GM18520 (cell line): ENCODE results near the gene PDE10A.

Source experiments
- ATAC-seq: cut with Tn5 transposase; IDR thresholded peaks from one replicate; pipeline ENCODE4 v1.9.1; 2021; ENCODE audit not compliant: unreplicated experiment

PDE10A gene

DNA sequence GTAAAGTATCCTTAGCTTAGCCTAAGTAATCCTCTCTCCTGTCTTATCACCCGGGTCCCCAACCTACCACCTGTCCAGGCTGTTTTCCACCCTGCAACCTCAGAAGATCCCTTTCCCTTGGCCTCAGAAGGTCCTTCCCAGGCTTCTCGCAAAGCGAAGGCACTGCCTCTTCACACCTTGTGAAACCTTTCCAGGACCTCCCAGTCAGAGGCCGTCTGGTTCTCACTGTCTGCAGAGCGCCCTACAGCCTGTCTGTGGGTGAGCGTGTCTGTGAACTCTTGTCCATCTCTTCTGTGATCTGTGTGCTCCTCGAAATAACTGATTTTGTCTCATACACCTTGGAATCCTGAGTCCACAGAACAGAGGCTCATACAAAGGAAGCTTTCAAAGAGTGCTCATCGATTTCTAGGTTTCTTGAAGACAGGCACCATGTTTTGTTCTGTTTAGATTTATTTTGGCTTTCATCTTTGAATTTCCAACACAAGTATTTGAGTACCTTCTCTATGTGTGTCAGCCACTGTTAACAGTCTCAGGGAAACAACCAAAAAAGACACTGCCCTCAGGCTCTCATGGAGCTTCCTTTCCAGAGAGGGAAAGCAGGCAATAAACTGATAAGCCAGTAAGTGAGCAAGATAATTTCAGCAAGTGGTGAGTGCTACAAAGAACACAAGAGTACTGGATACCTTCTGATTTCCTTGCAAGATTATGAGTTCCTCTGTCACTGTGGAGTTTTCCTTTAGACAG is 6.3 kb downstream of the PDE10A start:
- no peak for ATAC-seq

DNA sequence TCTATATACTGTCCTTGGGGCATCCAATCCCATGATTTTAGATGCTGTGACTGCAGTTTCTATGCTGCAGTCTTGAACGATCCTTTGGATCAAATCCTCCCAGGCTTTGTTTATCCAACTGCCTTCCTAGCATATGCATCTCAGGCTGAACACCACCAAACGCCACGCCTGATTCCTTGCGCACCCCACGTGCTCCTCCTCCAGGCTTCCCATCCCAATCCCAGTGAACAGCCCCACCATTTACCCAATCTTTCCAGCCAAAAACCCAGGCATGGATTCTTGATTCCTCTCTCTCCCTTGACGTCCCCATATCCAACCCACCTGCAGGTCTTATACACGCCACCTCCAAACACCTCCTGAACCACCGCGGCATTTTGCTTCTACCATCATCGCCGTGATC is 7.8 kb downstream of the PDE10A start:
- no peak for ATAC-seq

DNA sequence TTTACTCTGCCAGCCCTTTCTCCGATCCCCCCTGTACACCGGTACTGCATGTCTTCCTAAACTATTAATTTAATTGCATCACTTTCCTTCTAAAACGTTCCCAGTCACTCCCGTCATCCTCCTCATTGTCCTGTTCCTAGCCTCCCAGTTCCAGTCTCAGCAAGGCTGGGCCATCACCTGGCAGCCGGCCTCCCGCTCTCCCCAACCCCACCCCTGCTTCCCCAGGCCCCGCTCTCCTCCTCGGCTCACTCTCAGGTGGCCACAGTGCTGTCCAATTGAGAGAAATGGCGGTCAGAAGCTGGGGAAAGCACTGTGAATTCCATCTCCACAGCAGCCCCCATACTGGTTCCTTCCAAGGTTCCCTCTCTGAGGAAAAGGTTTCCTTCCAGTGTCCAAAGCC is 8.9 kb downstream of the PDE10A start:
- ATAC-seq = no peak

DNA sequence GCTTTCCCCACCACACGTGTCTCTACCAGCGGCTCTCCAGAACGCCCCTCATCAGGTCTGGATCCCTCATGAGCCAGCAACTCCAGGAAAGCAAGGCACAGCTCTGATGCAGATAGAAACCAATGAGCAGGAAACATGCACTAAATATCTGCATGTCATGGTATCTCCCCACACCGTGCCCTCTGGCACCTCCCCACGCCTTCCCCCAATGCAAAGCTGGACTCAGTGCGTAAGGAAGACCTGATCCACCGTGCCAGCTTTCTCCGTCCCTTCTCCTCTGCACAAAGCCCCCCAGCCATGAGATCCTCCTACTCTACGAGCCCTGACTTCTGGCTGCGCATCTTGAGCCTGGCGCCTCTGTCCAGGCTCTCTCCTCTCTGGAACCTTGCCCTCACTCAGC is 9.4 kb downstream of the PDE10A start:
- no peak for ATAC-seq

DNA sequence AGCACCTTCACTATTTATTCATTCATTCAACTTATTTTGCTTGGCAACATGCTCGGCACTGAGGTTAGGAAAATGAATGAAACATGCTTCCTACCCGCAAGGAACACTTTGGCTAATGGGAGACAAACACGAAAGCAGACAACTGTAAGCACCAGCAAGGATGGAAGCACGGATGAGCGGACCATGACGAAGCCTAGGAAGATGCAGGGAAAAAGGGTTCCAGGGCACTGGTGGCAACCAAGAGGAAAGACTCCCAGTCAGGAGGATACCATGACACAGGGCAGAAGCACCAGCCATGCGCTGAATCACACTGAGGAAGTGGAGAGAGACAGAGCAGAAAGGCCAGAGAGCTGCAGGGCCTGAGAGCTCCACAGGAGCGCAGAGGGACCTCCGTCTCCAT is 9.8 kb downstream of the PDE10A start:
- ATAC-seq = no peak

DNA sequence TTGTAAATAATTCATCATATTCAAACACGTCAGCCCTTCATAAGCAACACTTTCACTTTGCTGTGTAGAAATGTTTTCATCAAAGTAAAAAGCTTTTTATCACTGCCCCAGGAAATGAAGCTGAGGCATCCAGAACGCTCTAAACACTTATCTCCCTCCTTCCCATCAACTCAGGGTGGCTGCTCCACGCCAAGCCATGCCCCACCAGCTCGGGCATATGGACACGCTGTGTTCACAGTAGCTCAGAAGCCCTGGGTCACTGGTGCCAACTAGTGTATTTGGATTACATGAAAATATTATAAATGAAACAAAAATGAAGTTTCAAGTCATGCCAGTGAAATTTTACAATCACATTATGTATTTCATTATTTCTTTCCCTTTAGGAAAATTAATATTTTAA is 10.3 kb downstream of the PDE10A start:
- no peak for ATAC-seq

DNA sequence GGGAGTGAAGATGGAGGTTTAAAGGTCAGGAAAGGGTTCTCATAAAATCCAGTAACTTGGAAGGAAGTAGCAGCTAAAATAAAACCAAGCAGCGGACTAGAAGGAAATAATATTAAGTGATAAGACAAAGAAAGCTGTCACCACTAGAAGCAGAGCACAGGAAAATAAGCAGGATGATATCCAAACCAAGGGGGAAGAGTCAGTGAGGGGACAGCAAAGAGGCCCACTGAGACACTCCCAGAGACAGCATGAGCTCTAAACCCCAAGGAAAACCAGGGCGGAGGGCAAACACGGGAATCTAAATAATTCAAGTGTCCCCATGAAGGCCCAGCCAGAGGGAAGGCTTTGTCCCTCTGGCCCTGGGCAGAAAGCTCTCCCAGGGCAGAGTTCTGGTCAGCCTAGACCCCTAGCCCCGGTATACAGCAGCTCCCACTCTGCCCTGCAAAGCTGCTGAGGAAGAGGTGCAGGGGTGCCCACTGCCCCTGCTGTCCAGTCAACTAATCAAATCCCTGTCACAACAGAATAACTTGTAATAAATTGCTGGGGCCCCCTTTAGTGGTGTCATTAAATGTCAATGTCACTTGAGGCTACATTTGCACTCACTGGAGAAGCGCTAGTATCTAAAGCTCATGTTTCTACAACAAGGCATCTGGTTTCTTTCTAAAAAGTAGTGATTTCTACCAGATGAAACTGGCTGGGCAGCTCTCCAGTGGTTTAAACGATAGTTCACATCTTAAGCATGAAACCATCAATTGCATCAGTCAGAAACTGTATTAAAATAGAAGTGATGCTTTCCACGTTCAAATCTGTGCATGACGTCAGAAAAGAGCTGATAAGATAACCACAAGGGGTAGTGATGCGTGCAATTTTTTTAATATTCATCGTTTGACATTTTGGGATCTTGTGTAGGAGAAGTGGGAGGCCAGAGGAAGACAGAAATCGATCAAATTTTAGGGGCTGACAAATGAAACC is 13.6 kb downstream of the PDE10A start:
- ATAC-seq = no peak

DNA sequence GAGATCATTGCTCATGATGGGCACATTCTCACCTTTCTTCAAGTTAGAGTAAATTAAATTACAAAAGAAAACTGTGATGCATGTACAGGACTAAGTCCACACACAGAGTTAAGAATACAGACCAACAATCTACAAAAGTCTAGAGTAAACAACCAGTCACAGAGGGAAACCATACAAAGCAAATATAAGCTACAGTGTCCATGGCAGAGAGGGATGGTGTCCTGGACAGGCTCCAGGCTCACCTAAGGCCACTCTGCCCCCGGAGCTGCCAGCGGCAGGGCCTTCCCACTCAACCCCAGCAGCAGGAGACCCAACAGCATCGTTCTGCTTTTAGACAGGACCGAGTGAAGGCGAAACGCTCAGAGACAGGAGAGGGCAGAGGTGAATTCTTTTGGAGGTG is 16.0 kb downstream of the PDE10A start:
- no peak for ATAC-seq

DNA sequence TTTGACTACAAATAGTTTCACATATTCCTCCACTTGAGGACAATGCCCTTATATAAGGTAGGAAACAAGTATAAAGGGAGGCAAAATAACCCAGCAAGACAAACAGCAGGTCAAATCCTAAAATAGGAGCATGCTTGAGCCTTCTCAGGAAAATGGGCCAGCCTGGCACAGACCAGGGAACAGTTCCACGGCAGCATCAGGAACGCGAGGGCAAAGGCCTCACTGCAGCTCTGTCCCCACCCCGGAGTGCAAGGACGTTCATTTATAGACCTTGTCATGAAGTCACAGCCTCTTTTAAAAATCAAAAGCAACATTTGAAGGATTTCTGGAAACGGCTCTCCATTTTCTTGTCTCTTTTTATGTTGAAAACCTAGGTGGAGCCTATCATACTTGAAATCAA is 17.1 kb downstream of the PDE10A start:
- ATAC-seq = no peak

DNA sequence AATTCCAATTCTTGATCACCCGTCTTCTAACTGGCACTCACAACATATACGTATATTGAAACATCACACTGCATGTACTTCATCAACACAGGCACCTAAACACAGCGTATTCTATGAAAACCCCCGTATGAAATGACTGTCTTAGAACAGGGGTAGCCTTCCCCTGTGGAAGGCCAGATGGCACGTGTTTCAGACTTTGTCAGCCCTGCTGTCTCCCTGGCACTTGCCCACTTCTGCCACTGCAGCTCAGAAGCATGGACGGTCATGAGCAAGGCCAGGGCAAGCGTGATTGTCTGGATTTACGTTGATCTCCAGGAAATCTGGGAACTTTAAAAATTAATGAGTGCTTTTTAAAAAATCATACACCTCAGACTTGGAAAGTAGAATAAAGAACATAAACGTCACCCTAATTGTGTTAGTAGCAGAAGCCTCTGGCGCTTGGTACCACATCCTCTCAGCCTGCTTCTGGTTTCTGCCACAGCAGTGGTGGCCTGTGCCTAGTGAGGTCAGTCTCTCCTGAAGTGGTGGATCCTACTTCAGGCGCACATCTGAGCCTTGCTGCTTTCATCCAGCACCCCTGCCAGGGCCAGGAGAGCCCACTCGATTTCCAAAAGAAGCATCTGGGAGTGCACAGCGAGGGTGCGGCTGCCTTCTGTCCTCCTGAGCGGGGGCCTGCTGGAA is 18.3 kb downstream of the PDE10A start:
- no peak for ATAC-seq

DNA sequence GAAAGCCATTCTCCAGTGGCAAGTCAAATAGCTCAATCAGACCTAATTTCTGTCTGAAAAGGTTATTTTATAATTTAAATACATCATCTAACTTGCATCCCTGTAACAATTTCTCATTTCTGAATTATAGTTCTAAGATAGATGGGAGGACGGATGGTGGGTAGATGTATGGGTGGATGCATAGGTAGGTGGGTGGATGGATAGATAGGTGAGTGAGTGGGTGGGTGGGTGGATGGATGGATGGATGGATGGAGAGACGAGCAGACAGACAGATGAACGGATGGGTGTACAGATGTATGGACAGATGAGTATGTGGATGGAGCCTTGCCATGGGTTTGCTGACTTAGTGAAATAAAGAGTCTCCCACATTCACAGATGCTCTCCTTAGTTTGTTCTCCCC is 20.0 kb downstream of the PDE10A start:
- ATAC-seq = no peak

DNA sequence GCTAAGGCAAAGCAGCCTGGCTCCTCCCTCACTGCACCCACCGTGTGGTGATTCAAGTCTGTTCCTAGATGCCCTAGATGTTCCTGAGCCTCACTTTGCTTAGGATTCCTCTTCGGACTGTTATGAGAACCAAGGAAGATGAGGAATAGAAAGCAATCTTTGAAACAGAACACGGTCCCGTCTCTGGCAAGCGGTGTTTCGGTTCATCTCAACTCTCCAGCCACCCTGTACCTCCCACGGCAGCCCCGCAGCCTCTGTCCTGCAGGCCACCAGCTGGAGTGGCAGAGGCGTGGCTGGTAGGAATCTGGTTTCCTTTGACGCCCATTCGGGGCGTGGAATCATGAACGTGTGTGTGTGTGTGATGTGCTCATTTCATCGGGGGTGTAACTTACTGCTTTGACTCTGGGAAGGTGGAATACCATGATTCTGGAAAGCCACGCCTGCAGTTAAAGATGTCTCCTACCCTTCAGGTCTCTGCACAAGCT is 21.3 kb downstream of the PDE10A start:
- ATAC-seq = no peak

DNA sequence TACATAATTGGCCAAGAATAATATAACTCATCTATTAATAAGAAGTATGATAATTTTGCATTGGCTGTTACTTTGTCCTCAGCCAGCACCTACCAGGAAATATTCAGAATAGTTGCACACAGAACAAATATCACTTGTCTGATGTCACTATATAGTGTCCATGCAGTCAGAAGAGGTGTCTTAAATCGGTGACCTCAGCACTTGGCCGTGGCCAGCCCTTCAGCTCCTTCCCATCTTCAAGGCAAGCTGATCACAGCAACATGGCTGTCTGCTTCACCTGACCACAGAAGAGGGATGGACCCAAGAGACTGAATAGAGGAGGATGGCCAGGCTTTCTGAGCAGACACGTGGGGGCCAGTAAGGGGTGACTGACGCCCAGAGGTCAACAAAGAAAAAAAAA is 22.2 kb downstream of the PDE10A start:
- ATAC-seq = no peak

DNA sequence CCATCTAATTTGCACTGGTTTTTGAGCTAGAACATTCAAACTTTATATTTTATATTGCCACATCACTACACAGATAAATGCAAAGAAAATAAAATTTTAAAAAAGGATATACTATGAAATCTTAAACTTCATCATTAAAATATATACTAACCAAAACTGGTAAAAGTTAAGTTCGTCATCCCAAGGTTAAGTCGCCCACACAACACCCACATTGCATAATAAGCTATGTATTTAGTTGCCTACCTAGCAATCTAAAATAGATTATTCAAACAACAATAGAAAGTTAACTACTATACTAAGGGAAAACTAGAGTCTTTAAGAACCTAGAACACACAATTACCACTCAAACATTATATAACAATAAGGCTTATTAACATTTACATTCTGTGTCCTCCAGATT is 24.5 kb downstream of the PDE10A start:
- ATAC-seq = no peak

DNA sequence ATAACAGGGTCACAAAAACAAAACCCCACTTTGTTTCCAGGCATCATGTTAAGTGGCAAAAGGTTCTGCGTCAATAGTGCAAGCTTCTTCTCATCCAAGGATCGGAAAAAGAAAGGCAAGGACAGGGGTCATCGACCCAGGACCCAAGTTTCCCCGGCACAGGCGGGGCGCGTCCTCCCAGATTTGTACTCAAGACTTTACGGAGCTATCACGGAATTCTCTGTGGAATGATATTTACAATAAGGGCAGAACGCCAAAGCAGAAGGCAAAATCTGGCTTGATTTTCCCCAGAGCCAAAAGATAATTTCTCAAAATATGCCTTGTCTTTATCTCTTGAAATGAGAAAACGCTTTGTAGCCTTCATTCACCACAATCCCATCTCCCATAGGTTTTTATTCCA is 25.5 kb downstream of the PDE10A start:
- ATAC-seq = no peak

DNA sequence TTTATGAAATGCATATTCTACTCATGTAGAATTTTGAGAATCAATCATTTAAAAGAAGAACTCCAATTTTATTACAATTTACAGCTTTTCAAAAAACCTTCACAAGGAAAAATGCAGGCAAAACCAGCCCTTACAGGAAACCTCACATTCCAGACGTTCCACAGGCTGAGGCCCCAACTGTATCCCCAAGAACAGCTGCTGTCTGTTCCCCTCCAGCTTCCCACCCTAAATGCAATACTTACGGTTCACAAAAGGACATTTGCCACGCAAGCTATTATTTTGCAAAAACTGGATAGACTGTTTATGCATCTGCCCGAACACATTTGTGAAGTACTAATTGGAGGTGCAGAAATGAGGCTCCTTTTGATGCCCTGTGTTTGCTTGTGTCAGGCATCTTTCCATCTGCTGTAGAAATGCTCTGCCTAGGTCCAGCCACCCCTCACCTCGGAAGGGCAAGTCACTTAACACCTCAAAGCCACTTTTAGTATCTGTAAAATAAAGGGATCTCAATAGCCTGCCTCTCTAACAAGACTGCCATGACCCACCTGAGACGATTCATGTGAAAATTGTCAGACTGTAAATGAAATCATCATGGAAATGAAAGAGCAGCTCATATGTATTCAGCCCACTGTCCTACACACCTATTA is 26.5 kb downstream of the PDE10A start:
- ATAC-seq = no peak

DNA sequence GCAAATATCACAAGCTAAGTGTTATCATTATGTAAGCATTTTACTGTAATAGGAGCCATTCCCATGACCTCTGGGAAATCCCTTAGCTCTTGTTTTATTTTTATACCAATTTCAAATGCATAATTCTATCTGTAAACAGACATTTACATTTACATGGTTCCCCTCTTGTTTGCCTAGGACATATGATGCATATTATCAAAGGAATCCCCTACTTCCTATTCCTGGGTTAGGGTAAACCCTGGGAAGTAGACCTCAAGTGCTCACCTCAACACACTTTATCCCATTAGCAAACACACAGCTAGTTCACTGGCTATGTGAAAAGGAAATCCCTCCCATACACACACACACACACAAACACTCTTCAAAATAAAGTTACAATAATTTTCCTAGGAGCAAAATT is 27.1 kb downstream of the PDE10A start:
- no peak for ATAC-seq

DNA sequence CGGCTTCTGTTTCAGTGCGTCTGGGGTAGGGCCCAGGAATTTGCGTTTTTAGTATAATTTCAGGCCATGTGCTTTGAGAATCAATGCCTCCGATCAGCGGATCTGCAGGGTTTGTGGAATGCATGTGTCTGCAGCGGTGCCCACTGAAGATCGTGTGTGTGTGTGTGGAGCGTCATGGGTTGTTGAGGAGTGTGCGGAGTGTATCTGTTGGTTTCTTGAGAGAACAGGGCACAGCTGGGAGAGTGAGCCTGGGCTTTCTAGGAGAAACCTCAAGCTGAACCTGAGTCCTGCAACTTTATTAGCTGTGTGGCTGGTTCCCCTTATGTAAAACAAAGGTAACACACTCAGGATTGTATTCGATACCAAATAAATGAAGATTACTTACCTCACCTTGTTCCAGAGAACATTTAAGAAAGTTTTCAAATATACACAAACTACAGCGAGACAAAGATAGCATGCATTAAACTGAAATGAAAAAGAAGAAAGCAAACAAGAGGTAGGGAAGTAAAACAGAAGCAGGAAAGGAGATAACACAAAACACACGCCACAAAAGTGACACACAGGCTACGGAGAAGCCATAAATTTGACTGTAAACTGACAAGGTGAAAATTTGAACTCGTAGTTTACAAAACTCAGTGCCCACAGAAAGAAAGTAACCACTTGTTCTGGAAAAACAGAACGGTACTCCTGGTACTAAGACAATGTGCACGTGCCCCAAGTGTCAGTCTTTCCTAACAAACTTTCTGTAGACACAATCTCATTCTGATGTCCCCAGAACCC is 28.8 kb downstream of the PDE10A start:
- ATAC-seq = no peak

DNA sequence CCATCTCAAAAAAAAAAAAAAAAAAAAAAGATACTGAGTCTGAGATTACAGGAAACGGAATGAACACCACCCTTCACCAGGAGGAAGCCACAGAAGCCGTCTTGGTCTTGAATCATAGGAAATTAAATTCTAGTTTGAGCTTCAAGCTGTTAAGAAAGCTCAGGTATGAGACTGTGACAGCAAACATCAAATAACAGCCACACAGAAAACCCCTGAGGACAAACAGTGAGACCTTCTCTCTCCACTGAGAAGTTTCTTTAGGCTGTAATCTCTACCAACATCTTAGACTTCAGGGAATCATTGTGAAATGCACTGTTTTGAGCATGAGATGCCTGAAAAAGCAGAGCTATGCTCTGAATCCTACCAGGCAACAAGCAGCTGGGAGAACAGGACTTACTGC is 30.8 kb downstream of the PDE10A start:
- ATAC-seq = no peak

DNA sequence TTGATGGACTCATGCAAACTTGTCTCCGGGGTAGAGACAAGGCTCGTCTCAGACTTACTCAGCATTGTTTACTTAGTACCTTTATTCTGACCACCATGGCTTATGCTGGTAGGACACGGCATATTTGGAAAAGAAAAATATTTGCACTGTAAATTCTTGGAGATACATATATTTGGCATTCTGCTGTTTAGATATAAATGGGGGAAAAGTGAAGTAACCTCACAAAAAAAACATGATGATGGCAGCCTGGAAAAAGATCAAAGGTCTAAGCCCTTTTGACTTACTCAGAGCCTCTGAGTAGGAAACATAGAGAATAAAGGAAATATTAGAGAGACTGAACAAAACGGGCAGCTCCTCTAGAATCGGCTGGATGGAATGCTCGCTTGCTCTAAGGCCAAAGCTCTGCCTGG is 32.5 kb downstream of the PDE10A start:
- ATAC-seq = no peak
